Measurements from ENCODE around the gene PPP1R16B. TPM values are rescaled to one million over a fixed set of nuclear protein-coding genes. Genes with fewer than 3 reads are reported as not detected.

Gene PPP1R16B
- total and polyA plus RNA-seq, 2 of the 8 experiments (the other 6 are each of a cell fraction or from before 2014, with no cell fraction given), result 2.6 to 8.9 TPM

DNA sequence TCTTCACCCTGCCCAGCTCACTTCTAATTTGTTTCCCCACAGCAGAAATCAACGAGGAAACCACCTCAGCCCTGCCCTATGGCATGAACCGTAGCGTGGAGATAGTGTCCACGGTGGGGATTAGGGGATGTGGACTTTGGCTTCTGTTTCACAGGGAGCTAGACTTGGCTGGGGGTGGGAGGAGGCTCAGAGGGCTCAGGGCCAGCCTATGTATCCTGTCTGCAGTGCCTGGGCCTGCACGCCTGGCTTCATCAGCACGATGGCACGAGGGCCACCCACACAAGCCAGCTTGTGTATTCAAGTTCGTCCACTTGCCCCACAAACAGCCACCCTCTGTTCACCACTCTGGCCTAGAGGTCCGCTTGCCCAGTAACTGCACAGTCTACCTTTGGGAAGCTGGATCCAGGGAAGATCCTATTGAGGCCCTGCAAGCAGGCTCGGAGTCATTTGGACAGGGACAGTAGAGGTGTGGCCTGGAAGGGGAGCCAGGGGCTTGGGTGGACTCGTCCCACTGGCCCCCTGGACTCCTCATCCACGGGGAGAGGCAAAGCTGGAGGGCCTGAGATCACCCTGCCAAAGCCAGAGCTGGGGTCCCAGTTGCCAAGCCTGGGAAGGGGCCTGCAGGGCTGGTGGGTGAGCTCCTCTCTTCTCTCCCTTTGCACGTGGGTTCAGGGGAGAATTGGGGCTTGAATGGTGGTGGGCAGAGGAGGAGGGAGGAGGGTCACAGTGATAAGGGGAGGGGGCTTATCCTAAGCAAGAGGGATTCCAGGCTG lies 82.7 kb downstream of the PPP1R16B start (continued):
- TF ChIP-seq YY1 (IDR thresholded peaks at IDR 0.05; ENCODE audit: low read depth, low read length) (no peak), JUN (IDR thresholded peaks at IDR 0.05; ENCODE audit: low read depth, low read length) (no peak), RFX5 (IDR thresholded peaks at IDR 0.05; ENCODE audit: borderline replicate concordance, low read depth, low read length) (no peak), POLR2AphosphoS5 (IDR thresholded peaks at IDR 0.05; ENCODE audit: low read depth, low read length) (no peak)
